K562 (cell line): ENCODE data around the gene C1QTNF7. TPM values are rescaled to one million over a fixed set of nuclear protein-coding genes. Genes with fewer than 3 reads are reported as not detected.

ENCODE experiments used
- CEBPB ChIP-seq: fragments of 450-650 bp; IDR thresholded peaks from 2 replicates; pipeline ENCODE4 v1.6.1; 2016; ENCODE audit warnings: missing genetic modification characterization, missing compliant biosample characterization
- CHD1 ChIP-seq: fragments of 200-600 bp; sonication (generic); IDR thresholded peaks from one replicate; pipeline ENCODE4 v1.6.1; 2012; ENCODE audit warnings: mild to moderate bottlenecking, moderate library complexity, low read length, inconsistent platforms
- CREM ChIP-seq: IDR thresholded peaks from 2 replicates; pipeline ENCODE4 v1.6.1; 2014; ENCODE audit warnings: antibody characterized with exemption, low read depth
- ELF1 ChIP-seq: fragments of 200-800 bp; sonication (Bioruptor generic); IDR thresholded peaks from 2 replicates; pipeline ENCODE4 v1.6.1; 2016; ENCODE audit warnings: missing genetic modification characterization, missing compliant biosample characterization
- FOSL1 ChIP-seq: fragments of 200-800 bp; sonication (Bioruptor generic); conservative IDR thresholded peaks from 2 replicates; pipeline ENCODE4 v1.6.1; 2016; ENCODE audit warnings: missing genetic modification characterization, missing compliant biosample characterization
- FOXJ3 ChIP-seq: sonication (generic); formaldehyde crosslinking; IDR thresholded peaks from 2 replicates; pipeline ENCODE4 v1.4.0; 2020; ENCODE audit warnings: mild to moderate bottlenecking, missing genetic modification reagents
- GATAD2A ChIP-seq: fragments of 450-650 bp; IDR thresholded peaks from 2 replicates; pipeline ENCODE4 v1.6.1; 2017
- HDAC2 ChIP-seq: fragments of 450-650 bp; IDR thresholded peaks from 2 replicates; pipeline ENCODE4 v1.6.1; 2016; ENCODE audit warnings: mild to moderate bottlenecking
- NR2F6 ChIP-seq: fragments of 450-650 bp; formaldehyde crosslinking; IDR thresholded peaks from 2 replicates; pipeline ENCODE4 v1.4.0; 2020; ENCODE audit warnings: mild to moderate bottlenecking
- PURB ChIP-seq: sonication (generic); formaldehyde crosslinking; IDR thresholded peaks from 2 replicates; pipeline ENCODE4 v1.9.0; 2021; ENCODE audit warnings: low read depth, mild to moderate bottlenecking, missing genetic modification reagents
- ZKSCAN1 ChIP-seq: fragments of 150-350 bp; IDR thresholded peaks from 2 replicates; pipeline ENCODE4 v1.6.1; 2016; ENCODE audit warnings: low read depth, low read length
- ZNF140 ChIP-seq: fragments of 250-450 bp; sonication (Bioruptor Pico); IDR thresholded peaks from 2 replicates; pipeline ENCODE4 v1.8.0; 2021; ENCODE audit warnings: moderate library complexity, mild to moderate bottlenecking, inconsistent platforms
- polyA plus RNA-seq, 8 experiments: library from polyadenylated mRNA; depleted of rRNA in 4 of 8; stranded (reverse) in 5 of 8; unstranded in 3 of 8; fragments of >200 nt; fragmentation: Nextera tagmentation in 2 of 8; fragmentation: Illumina TruSeq in 1 of 8; extraction: Ambion mirVana in 2 of 8; extraction: Trizol in 1 of 8; gene quantifications; 2 replicates each; pipeline versions ENCODE4 v1.2.1 to v1.2.3, GENCODE V29; 2011 to 2014; ENCODE audit warnings: inconsistent platforms in 1 of 8, missing spikeins in 1 of 8
- total RNA-seq, 7 experiments: library from RNA; depleted of rRNA in 6 of 7; stranded (reverse); fragments of >200 nt in 6 of 7; fragmentation: Illumina TruSeq in 2 of 7; extraction: Trizol in 2 of 7; gene quantifications; 2 replicates each; pipeline versions ENCODE4 v1.2.1 to v1.2.3, GENCODE V29; 2011 to 2021; ENCODE audit warnings: low replicate concordance in 1 of 7
- TF ChIP-seq, protein P1 (sequence below), 2 experiments: fragments of 450-650 bp; IDR thresholded peaks; 2 replicates each; pipeline ENCODE4 v1.6.1; 2016
- TF ChIP-seq, protein P2 (sequence below): fragments of 250-450 bp; sonication (Bioruptor Pico); IDR thresholded peaks from 2 replicates; pipeline ENCODE4 v1.4.0; 2020; ENCODE audit warnings: mild to moderate bottlenecking, moderate library complexity, borderline replicate concordance
- TF ChIP-seq, protein P3 (sequence below): fragments of 450-650 bp; IDR thresholded peaks from 2 replicates; pipeline ENCODE4 v1.6.1; 2017; ENCODE audit warnings: mild to moderate bottlenecking, moderate library complexity
- TF ChIP-seq, protein P4 (sequence below): fragments of 250-450 bp; sonication (Bioruptor Pico); IDR thresholded peaks from 2 replicates; pipeline ENCODE4 v1.8.0; 2022; ENCODE audit warnings: inconsistent platforms, mild to moderate bottlenecking, moderate library complexity, borderline replicate concordance
- TF ChIP-seq, protein P5 (sequence below): IDR thresholded peaks from 2 replicates; pipeline ENCODE4 v1.6.1; 2016; ENCODE audit warnings: missing genetic modification characterization, missing compliant biosample characterization

The C1QTNF7 gene
- total and polyA plus RNA-seq, 9 of the 15 experiments (the other 6 are each of a cell fraction or from before 2014, with no cell fraction given), result not detected

DNA sequence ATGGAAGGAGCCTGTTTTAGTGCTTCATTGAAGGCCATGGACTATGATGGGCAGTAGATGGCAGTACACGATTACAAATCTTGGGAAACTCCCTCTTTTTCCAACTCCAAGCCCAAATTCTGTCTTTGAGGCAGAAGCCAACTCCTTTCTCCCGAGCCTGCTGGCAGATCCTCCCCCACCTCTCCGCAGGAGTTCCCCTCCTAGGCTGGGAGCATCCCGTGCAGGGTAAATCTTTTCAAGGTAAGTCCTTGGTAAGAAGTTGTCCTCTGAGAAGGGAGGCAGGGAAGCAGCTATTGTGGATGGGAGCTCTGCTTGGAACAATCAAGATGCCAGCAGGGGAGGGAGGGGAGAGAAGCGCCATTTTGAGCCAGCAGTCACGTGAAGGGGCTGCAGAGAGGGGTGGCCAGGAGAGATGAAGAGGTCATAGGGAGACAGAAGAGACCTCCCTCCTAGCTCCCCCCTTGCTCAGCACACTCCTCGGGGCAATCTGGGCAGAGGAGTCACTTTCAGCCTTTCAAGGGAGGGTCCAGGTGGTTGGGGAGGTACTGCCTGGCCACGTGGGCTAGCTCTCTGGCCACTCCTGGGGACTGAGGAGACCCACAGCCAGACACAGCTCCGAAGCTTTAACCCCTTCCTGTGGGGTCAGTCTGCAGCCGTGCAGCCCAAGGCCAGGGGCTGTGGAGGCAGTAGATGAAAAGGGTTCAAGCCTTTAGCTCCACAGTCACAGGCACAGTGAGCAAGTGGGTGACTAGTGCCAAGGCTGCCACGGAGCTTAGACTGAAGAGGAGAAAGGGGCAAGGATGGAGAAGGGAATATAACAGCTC, 51.5 kb downstream of the C1QTNF7 start (continued):
- TF ChIP-seq PURB (CRISPR knock-in tag), result no peak
- no peak for TF ChIP-seq ZKSCAN1
- TF ChIP-seq FOXJ3, result no peak
- TF ChIP-seq, protein P1, sequence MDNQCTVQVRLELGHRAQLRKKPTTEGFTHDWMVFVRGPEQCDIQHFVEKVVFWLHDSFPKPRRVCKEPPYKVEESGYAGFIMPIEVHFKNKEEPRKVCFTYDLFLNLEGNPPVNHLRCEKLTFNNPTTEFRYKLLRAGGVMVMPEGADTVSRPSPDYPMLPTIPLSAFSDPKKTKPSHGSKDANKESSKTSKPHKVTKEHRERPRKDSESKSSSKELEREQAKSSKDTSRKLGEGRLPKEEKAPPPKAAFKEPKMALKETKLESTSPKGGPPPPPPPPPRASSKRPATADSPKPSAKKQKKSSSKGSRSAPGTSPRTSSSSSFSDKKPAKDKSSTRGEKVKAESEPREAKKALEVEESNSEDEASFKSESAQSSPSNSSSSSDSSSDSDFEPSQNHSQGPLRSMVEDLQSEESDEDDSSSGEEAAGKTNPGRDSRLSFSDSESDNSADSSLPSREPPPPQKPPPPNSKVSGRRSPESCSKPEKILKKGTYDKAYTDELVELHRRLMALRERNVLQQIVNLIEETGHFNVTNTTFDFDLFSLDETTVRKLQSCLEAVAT (IDR thresholded peaks at IDR 0.05), result no peak
- TF ChIP-seq HDAC2, result no peak
- TF ChIP-seq, protein P2, sequence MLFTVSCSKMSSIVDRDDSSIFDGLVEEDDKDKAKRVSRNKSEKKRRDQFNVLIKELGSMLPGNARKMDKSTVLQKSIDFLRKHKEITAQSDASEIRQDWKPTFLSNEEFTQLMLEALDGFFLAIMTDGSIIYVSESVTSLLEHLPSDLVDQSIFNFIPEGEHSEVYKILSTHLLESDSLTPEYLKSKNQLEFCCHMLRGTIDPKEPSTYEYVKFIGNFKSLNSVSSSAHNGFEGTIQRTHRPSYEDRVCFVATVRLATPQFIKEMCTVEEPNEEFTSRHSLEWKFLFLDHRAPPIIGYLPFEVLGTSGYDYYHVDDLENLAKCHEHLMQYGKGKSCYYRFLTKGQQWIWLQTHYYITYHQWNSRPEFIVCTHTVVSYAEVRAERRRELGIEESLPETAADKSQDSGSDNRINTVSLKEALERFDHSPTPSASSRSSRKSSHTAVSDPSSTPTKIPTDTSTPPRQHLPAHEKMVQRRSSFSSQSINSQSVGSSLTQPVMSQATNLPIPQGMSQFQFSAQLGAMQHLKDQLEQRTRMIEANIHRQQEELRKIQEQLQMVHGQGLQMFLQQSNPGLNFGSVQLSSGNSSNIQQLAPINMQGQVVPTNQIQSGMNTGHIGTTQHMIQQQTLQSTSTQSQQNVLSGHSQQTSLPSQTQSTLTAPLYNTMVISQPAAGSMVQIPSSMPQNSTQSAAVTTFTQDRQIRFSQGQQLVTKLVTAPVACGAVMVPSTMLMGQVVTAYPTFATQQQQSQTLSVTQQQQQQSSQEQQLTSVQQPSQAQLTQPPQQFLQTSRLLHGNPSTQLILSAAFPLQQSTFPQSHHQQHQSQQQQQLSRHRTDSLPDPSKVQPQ (CRISPR knock-in tag), result no peak
- TF ChIP-seq, protein P3, sequence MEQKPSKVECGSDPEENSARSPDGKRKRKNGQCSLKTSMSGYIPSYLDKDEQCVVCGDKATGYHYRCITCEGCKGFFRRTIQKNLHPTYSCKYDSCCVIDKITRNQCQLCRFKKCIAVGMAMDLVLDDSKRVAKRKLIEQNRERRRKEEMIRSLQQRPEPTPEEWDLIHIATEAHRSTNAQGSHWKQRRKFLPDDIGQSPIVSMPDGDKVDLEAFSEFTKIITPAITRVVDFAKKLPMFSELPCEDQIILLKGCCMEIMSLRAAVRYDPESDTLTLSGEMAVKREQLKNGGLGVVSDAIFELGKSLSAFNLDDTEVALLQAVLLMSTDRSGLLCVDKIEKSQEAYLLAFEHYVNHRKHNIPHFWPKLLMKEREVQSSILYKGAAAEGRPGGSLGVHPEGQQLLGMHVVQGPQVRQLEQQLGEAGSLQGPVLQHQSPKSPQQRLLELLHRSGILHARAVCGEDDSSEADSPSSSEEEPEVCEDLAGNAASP, result no peak
- TF ChIP-seq NR2F6 (CRISPR knock-in tag), result no peak
- TF ChIP-seq ZNF140 (CRISPR knock-in tag), result no peak
- no peak for TF ChIP-seq CEBPB (tag)
- TF ChIP-seq CREM, result no peak
- TF ChIP-seq CHD1, result no peak
- TF ChIP-seq FOSL1 (tag), result no peak
- no peak for TF ChIP-seq GATAD2A
- no peak for TF ChIP-seq ELF1 (tag)
- TF ChIP-seq, protein P4, sequence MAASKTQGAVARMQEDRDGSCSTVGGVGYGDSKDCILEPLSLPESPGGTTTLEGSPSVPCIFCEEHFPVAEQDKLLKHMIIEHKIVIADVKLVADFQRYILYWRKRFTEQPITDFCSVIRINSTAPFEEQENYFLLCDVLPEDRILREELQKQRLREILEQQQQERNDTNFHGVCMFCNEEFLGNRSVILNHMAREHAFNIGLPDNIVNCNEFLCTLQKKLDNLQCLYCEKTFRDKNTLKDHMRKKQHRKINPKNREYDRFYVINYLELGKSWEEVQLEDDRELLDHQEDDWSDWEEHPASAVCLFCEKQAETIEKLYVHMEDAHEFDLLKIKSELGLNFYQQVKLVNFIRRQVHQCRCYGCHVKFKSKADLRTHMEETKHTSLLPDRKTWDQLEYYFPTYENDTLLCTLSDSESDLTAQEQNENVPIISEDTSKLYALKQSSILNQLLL (CRISPR knock-in tag), result no peak
- TF ChIP-seq, protein P5, sequence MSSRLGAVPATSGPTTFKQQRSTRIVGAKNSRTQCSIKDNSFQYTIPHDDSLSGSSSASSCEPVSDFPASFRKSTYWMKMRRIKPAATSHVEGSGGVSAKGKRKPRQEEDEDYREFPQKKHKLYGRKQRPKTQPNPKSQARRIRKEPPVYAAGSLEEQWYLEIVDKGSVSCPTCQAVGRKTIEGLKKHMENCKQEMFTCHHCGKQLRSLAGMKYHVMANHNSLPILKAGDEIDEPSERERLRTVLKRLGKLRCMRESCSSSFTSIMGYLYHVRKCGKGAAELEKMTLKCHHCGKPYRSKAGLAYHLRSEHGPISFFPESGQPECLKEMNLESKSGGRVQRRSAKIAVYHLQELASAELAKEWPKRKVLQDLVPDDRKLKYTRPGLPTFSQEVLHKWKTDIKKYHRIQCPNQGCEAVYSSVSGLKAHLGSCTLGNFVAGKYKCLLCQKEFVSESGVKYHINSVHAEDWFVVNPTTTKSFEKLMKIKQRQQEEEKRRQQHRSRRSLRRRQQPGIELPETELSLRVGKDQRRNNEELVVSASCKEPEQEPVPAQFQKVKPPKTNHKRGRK (tag), result no peak
